Caco-2 (cell line): Measurements from ENCODE around the gene COPZ2. TPM values are rescaled to one million over a fixed set of nuclear protein-coding genes. Genes with fewer than 3 reads are reported as not detected.

Experiments used
- BruUV-seq: library from RNA; stranded (reverse); fragments of 400-500 nt; replicated peaks from 2 replicates; lab custom pipeline; 2021; lab: Mats Ljungman, UMichigan
- CTCF ChIA-PET: fragments of 300-600 bp; sonication (Branson Sonifier 250); formaldehyde crosslinking; loops from one replicate; lab custom pipeline; 2022; ENCODE audit warnings: antibody characterized with exemption; lab: Charles Lee
- POLR2A ChIA-PET: fragments of 300-600 bp; sonication (Branson Sonifier 250); formaldehyde crosslinking; loops from one replicate; lab custom pipeline; 2022; ENCODE audit warnings: antibody characterized with exemption; lab: Charles Lee
- DNase-seq, 2 experiments: peaks; one replicate each; pipeline versions ENCODE4 v3.0.0 to v3.0.0-alpha.2; 2020 to 2022
- H3K27me3 ChIP-seq: replicated peaks from 2 replicates; pipeline ENCODE4 v1.6.0; 2011; ENCODE audit warnings: low read length; ENCODE audit not compliant: control insufficient read depth, insufficient read depth
- H3K36me3 ChIP-seq: 2 replicates; pipeline ENCODE4 v1.5.1; 2011; ENCODE audit warnings: low read length; ENCODE audit not compliant: control insufficient read depth, insufficient read depth
- H3K4me1 ChIP-seq: fragments of 250-450 bp; sonication (Bioruptor Pico); 2 replicates; pipeline ENCODE4 v1.5.1; 2020; ENCODE audit warnings: mild to moderate bottlenecking
- H3K4me3 ChIP-seq: 2 replicates; pipeline ENCODE4 v1.5.1; 2011; ENCODE audit warnings: low read depth, mild to moderate bottlenecking, control low read depth, low read length
- H3K9me3 ChIP-seq: fragments of 250-450 bp; sonication (Bioruptor Pico); 2 replicates; pipeline ENCODE4 v1.5.1; 2020; ENCODE audit warnings: mild to moderate bottlenecking, moderate library complexity
- H3K27ac Mint-ChIP-seq: one replicate; pipeline ENCODE4 v1.8.0; 2022; ENCODE audit warnings: mixed read lengths; ENCODE audit not compliant: unreplicated experiment
- H3K27me3 Mint-ChIP-seq: one replicate; pipeline ENCODE4 v1.8.0; 2022; ENCODE audit warnings: mixed read lengths; ENCODE audit not compliant: insufficient read depth, unreplicated experiment
- H3K36me3 Mint-ChIP-seq: one replicate; pipeline ENCODE4 v1.8.0; 2022; ENCODE audit warnings: mild to moderate bottlenecking, mixed read lengths; ENCODE audit not compliant: insufficient read depth, unreplicated experiment
- H3K4me1 Mint-ChIP-seq: one replicate; pipeline ENCODE4 v1.8.0; 2022; ENCODE audit warnings: low read depth, mixed read lengths; ENCODE audit not compliant: unreplicated experiment
- H3K4me3 Mint-ChIP-seq: one replicate; pipeline ENCODE4 v1.8.0; 2022; ENCODE audit warnings: mild to moderate bottlenecking, moderate library complexity, mixed read lengths; ENCODE audit not compliant: unreplicated experiment
- H3K9me3 Mint-ChIP-seq: one replicate; pipeline ENCODE4 v1.8.0; 2022; ENCODE audit warnings: mixed read lengths; ENCODE audit not compliant: unreplicated experiment
- CTCF ChIP-seq, 2 experiments: fragments of 200-600 bp in 1 of 2; IDR thresholded peaks; 1 replicate in 1 of 2; 2 replicates in 1 of 2; pipeline versions ENCODE4 v1.5.1 to v1.8.0; 2011 to 2022; ENCODE audit warnings: antibody characterized with exemption in 1 of 2, control low read depth in 1 of 2, inconsistent platforms in 1 of 2, low read depth in 1 of 2, low read length in 1 of 2, mild to moderate bottlenecking in 1 of 2, moderate library complexity in 1 of 2; ENCODE audit not compliant: insufficient read depth in 1 of 2, severe bottlenecking in 1 of 2, unreplicated experiment in 1 of 2
- intact Hi-C: fragments of 100-400 bp; cut with micrococcal nuclease; formaldehyde crosslinking; loops from one replicate; pipeline ENCODE4 v1.10.0; 2022; ENCODE audit not compliant: unreplicated experiment
- total RNA-seq: library from RNA; stranded (reverse); gene quantifications from 2 replicates; pipeline ENCODE4 v1.2.3, GENCODE V29; 2022

COPZ2 gene
- total RNA-seq, 1 experiment from 2014 or later, result 6.7 TPM

GRCh38 chr17:48044851-48045250, 7.3 kb upstream of the COPZ2 start:
- Histone ChIP-seq H3K4me3 (no peak overlapping the region), H3K4me1 (peaks cover 16% of the 10 kb centered on the region), H3K36me3 (no peaks in the 10 kb centered on the region), H3K9me3 (no peaks in the 10 kb centered on the region), H3K27me3 (no peaks in the 10 kb centered on the region)
- no peak for TF ChIP-seq CTCF (IDR thresholded peaks at IDR 0.05; ENCODE audit: insufficient read depth in 1 of 2, low read depth in 1 of 2, low read length in 1 of 2, severe bottlenecking in 1 of 2, unreplicated experiment in 1 of 2)
- no peaks in the 10 kb centered on the region for H3K27me3 Mint-ChIP-seq
- H3K9me3 Mint-ChIP-seq, result no peaks in the 10 kb centered on the region
- ChIA-PET POLR2A (interaction anchor here (0.6 kb wide), 1 partner anchor 74 kb away, joined by 4 read pairs; the partner anchor contains the start of gene CDK5RAP3), CTCF (interaction anchor here (1.9 kb wide), 1 partner anchor 35 kb away, joined by 6 read pairs; no protein-coding TSS in a partner anchor)
- BruUV-seq, result no TSS peak
- no peak for DNase-seq
- intact Hi-C loops, result loop anchor here (5.0 kb wide), 1 partner anchor 1317 kb away; the partner anchor contains the start of gene ZNF652
- no peak overlapping the region for H3K27ac Mint-ChIP-seq
- peaks cover 36% of the 10 kb centered on the region for H3K36me3 Mint-ChIP-seq
- peaks cover 16% of the 10 kb centered on the region for H3K4me1 Mint-ChIP-seq
- no peak overlapping the region for H3K4me3 Mint-ChIP-seq

- Mint-ChIP-seq H3K9me3 (no peaks in the 10 kb centered on the region), H3K4me1 (peaks cover 14% of the 10 kb centered on the region)
Observed at GRCh38 chr17:48043176-48043575, 5.6 kb upstream of the COPZ2 start.

GRCh38 chr17:48038687-48039086, 1.1 kb upstream of the COPZ2 start:
- no peak for TF ChIP-seq CTCF (IDR thresholded peaks at IDR 0.05; ENCODE audit: insufficient read depth in 1 of 2, low read depth in 1 of 2, low read length in 1 of 2, severe bottlenecking in 1 of 2, unreplicated experiment in 1 of 2)
- Mint-ChIP-seq H3K27ac (no peak overlapping the region), H3K4me1 (no peaks in the 10 kb centered on the region), H3K27me3 (peaks cover 2% of the 10 kb centered on the region), H3K36me3 (no peaks in the 10 kb centered on the region), H3K4me3 (peak overlapping the region; percentile 75), H3K9me3 (no peaks in the 10 kb centered on the region)
- ChIA-PET POLR2A (interaction anchor here (1.2 kb wide), 1 partner anchor 10 kb away, joined by 5 read pairs; the partner anchor contains the start of gene NFE2L1), CTCF (interaction anchor here (0.7 to 1.2 kb wide), 2 partner anchors 13 to 58 kb away, joined by 3 to 4 read pairs; no protein-coding TSS in a partner anchor)
- H3K27me3 ChIP-seq, result no peaks in the 10 kb centered on the region
- BruUV-seq, result no TSS peak
- no peak overlapping the region for H3K4me3 ChIP-seq
- H3K4me1 ChIP-seq, result peaks cover 9% of the 10 kb centered on the region; the same call in 1 of the 2 replicates
- intact Hi-C loops, result no loop called here
- DNase-seq, result no peak
- no peaks in the 10 kb centered on the region for H3K9me3 ChIP-seq
- H3K36me3 ChIP-seq, result no peaks in the 10 kb centered on the region

More at GRCh38 chr17:48043176-48043575, 5.6 kb upstream of the COPZ2 start:
- H3K36me3 ChIP-seq, result no peaks in the 10 kb centered on the region
- Mint-ChIP-seq H3K4me3 (no peak overlapping the region), H3K27me3 (peaks cover 2% of the 10 kb centered on the region), H3K27ac (no peak overlapping the region), H3K36me3 (peaks cover 19% of the 10 kb centered on the region)
- H3K4me3 ChIP-seq, result no peak overlapping the region
- ChIA-PET CTCF (interaction anchor here (0.7 to 4.3 kb wide), 5 partner anchors 9 to 150 kb away, joined by 3 to 30 read pairs (median 3); no protein-coding TSS in a partner anchor), POLR2A (no interaction called here)
- no peak for DNase-seq
- no peaks in the 10 kb centered on the region for H3K27me3 ChIP-seq
- no peak for TF ChIP-seq CTCF (IDR thresholded peaks at IDR 0.05; ENCODE audit: insufficient read depth in 1 of 2, low read depth in 1 of 2, low read length in 1 of 2, severe bottlenecking in 1 of 2, unreplicated experiment in 1 of 2)
- peaks cover 10% of the 10 kb centered on the region for H3K4me1 ChIP-seq
- intact Hi-C loops, result no loop called here
- H3K9me3 ChIP-seq, result no peaks in the 10 kb centered on the region
- BruUV-seq, result no TSS peak
